ENCODE measurements around the gene SNCG. TPM values are rescaled to one million over a fixed set of nuclear protein-coding genes. Genes with fewer than 3 reads are reported as not detected.
"Not testable (repeated sequence)": the region's sequence is repeated elsewhere in the genome, so short reads cannot be mapped to it uniquely, and the experiment has no call there.

SNCG gene
- total RNA-seq, 4 donors from 2014 or later, result 11.5 to 40.2 (median 23.1) TPM

GRCh38 chr10:86944907-86945306 is 13.5 kb upstream of the SNCG start:
- H3K4me3 ChIP-seq (replicated peaks in 1 of 3), result no peak overlapping the region
- no peak for DNase-seq
- TF ChIP-seq CTCF (IDR thresholded peaks at IDR 0.05) (no peak), POLR2A (IDR thresholded peaks at IDR 0.05) (no peak)
- WGBS, 2 donors, result 94 to 95% methylated on average over 3 of the region's 3 CpGs
- intact Hi-C loops (cut with DNase I), result no loop called here
- H3K36me3 ChIP-seq, result no peaks in the 10 kb centered on the region
- H3K27ac ChIP-seq, result no peak overlapping the region
- H3K4me1 ChIP-seq, result peaks cover 0 to 24% of the 10 kb centered on the region in 2 donors
- H3K9me3 ChIP-seq, result no peaks in the 10 kb centered on the region
- no peaks in the 10 kb centered on the region for H3K27me3 ChIP-seq

- 69 to 70% methylated on average over 9 to 15 of the region's 18 CpGs for WGBS, 2 donors
- peaks cover 0 to 24% of the 10 kb centered on the region in 2 donors for H3K4me1 ChIP-seq
- DNase-seq, result no peak
- intact Hi-C loops (cut with DNase I), result no loop called here
- no peaks in the 10 kb centered on the region for H3K27me3 ChIP-seq
- H3K36me3 ChIP-seq, result no peaks in the 10 kb centered on the region
- H3K9me3 ChIP-seq, result no peaks in the 10 kb centered on the region
- H3K4me3 ChIP-seq (replicated peaks in 1 of 3), result no peak overlapping the region
- no peak for TF ChIP-seq CTCF (IDR thresholded peaks at IDR 0.05)
- TF ChIP-seq POLR2A (IDR thresholded peaks at IDR 0.05), result no peak
- no peak overlapping the region for H3K27ac ChIP-seq
These were observed 12.8 kb upstream of the SNCG start for GRCh38 chr10:86945361-86946212.

- no peak for TF ChIP-seq POLR2A (IDR thresholded peaks at IDR 0.05)
- no peak for TF ChIP-seq CTCF (IDR thresholded peaks at IDR 0.05)
These were observed 11.9 kb upstream of the SNCG start for GRCh38 chr10:86946213-86947155.

GRCh38 chr10:86947806-86948205 is 10.6 kb upstream of the SNCG start:
- peaks cover 0 to 18% of the 10 kb centered on the region in 2 donors for H3K4me1 ChIP-seq
- H3K27ac ChIP-seq; H3K27me3 ChIP-seq; H3K36me3 ChIP-seq; intact Hi-C loops (cut with DNase I); H3K9me3 ChIP-seq; DNase-seq; H3K4me3 ChIP-seq (replicated peaks in 1 of 3): not testable (repeated sequence)
- WGBS, 2 donors, result 88 to 97% methylated on average over 4 of the region's 4 CpGs

More at GRCh38 chr10:86946213-86947155, 11.9 kb upstream of the SNCG start:
- peaks cover 0 to 24% of the 10 kb centered on the region in 2 donors for H3K4me1 ChIP-seq
- H3K27ac ChIP-seq, result no peak overlapping the region
- DNase-seq, result peak; percentile 69 to 78
- intact Hi-C loops (cut with DNase I), result no loop called here
- H3K36me3 ChIP-seq, result no peaks in the 10 kb centered on the region
- H3K9me3 ChIP-seq, result no peaks in the 10 kb centered on the region
- H3K27me3 ChIP-seq, result no peaks in the 10 kb centered on the region
- no peak overlapping the region for H3K4me3 ChIP-seq (replicated peaks in 1 of 3)
- 72 to 74% methylated on average over 8 to 11 of the region's 13 CpGs for WGBS, 2 donors

GRCh38 chr10:86950349-86950748 is 8.1 kb upstream of the SNCG start:
- Histone ChIP-seq H3K4me3 (replicated peaks in 1 of 3) (no peak overlapping the region), H3K4me1 (peaks cover 7 to 29% of the 10 kb centered on the region in 2 donors), H3K9me3 (no peaks in the 10 kb centered on the region), H3K27me3 (no peaks in the 10 kb centered on the region), H3K27ac (no peak overlapping the region), H3K36me3 (no peaks in the 10 kb centered on the region)
- TF ChIP-seq CTCF (IDR thresholded peaks at IDR 0.05) (no peak), POLR2A (IDR thresholded peaks at IDR 0.05) (no peak)
- intact Hi-C loops (cut with DNase I), result no loop called here
- no peak for DNase-seq
- WGBS, 2 donors, result 62 to 64% methylated on average over 1 of the region's 1 CpG
